T-helper 1 cell treated with Interleukin-12 subunit alpha and Interleukin-12 subunit beta and Interleukin-4 antibody, amounts not matched to agents 30 μg/mL and 1 μg/mL, for 36 hours (primary cell): ENCODE data around the gene PPP1R3D.
"Not testable (repeated sequence)": the region's sequence is repeated elsewhere in the genome, so short reads cannot be mapped to it uniquely, and the experiment has no call there.

Source experiments
- H3K27ac Mint-ChIP-seq: one replicate; pipeline ENCODE4 v1.8.0; 2021; ENCODE audit warnings: mild to moderate bottlenecking, mixed read lengths
- H3K27me3 Mint-ChIP-seq: one replicate; pipeline ENCODE4 v1.8.0; 2021; ENCODE audit warnings: low read depth, mixed read lengths
- H3K36me3 Mint-ChIP-seq: one replicate; pipeline ENCODE4 v1.8.0; 2021; ENCODE audit warnings: low read depth, mixed read lengths
- H3K4me1 Mint-ChIP-seq: one replicate; pipeline ENCODE4 v1.8.0; 2021; ENCODE audit warnings: low read depth, mixed read lengths
- H3K4me3 Mint-ChIP-seq: one replicate; pipeline ENCODE4 v1.8.0; 2021; ENCODE audit warnings: mild to moderate bottlenecking, moderate library complexity, mixed read lengths
- H3K9me3 Mint-ChIP-seq: one replicate; pipeline ENCODE4 v1.8.0; 2021; ENCODE audit warnings: mixed read lengths

PPP1R3D gene

DNA sequence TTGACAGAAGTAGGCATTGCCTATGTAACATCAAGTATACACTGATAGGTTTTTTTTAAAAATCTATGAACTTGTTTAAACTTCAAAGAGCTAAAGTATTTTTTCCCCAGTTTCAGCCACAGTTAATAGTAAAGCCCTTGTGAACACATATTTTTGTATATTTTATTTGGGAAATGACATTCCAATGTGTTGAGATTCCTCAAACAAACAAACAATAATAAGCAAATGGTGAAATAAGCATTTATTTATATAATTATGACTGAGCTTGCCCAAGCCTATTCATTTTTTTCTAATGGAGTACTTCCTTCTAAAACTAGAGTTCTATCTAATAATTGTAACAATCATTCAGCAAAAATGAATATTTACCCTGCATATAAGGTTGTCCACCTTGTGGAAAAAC lies 19.2 kb downstream of the PPP1R3D start:
- H3K9me3 Mint-ChIP-seq = no peaks in the 10 kb centered on the region
- H3K4me3 Mint-ChIP-seq = no peak overlapping the region
- H3K36me3 Mint-ChIP-seq = no peaks in the 10 kb centered on the region
- no peaks in the 10 kb centered on the region for H3K4me1 Mint-ChIP-seq
- H3K27me3 Mint-ChIP-seq = peaks cover 28% of the 10 kb centered on the region
- H3K27ac Mint-ChIP-seq = no peak overlapping the region

GRCh38 chr20:59912609-59913008 lies 27.5 kb downstream of the PPP1R3D start:
- H3K27ac Mint-ChIP-seq = no peak overlapping the region
- peaks cover 6% of the 10 kb centered on the region for H3K27me3 Mint-ChIP-seq
- no peaks in the 10 kb centered on the region for H3K36me3 Mint-ChIP-seq
- no peaks in the 10 kb centered on the region for H3K9me3 Mint-ChIP-seq
- H3K4me3 Mint-ChIP-seq = no peak overlapping the region
- H3K4me1 Mint-ChIP-seq = no peaks in the 10 kb centered on the region

- Mint-ChIP-seq H3K4me1 (no peaks in the 10 kb centered on the region), H3K27me3 (peaks cover 6% of the 10 kb centered on the region), H3K27ac (no peak overlapping the region), H3K9me3 (no peaks in the 10 kb centered on the region), H3K36me3 (no peaks in the 10 kb centered on the region), H3K4me3 (no peak overlapping the region)
These were observed 29.1 kb downstream of the PPP1R3D start for GRCh38 chr20:59911041-59911440.

- H3K4me1 Mint-ChIP-seq = no peaks in the 10 kb centered on the region
- peaks cover 11% of the 10 kb centered on the region for H3K27me3 Mint-ChIP-seq
- no peak overlapping the region for H3K27ac Mint-ChIP-seq
- no peak overlapping the region for H3K4me3 Mint-ChIP-seq
- no peaks in the 10 kb centered on the region for H3K9me3 Mint-ChIP-seq
- H3K36me3 Mint-ChIP-seq = no peaks in the 10 kb centered on the region
These were observed 31.2 kb downstream of the PPP1R3D start for GRCh38 chr20:59908855-59909254.

DNA sequence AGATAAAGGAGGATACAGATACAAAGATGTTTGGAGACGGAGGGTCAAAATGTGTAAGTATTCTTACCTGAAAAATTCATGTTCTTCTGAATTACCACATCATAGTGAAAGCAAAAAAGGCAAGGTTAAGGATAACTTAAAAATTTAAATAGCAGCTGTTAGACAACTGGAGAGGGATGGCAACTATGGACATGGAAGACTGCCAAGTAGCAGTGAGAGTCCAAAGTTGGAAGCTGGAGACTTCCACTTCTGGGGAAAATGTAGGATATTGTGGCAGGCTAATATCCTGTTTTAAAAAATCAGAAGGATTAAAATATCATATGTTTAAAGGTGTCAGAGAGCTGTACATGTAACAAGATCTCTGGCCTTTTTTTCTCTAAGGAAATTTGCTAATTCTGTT lies 36.5 kb downstream of the PPP1R3D start:
- Mint-ChIP-seq H3K4me1 (no peaks in the 10 kb centered on the region), H3K36me3 (no peaks in the 10 kb centered on the region), H3K27me3 (peaks cover 13% of the 10 kb centered on the region)

DNA sequence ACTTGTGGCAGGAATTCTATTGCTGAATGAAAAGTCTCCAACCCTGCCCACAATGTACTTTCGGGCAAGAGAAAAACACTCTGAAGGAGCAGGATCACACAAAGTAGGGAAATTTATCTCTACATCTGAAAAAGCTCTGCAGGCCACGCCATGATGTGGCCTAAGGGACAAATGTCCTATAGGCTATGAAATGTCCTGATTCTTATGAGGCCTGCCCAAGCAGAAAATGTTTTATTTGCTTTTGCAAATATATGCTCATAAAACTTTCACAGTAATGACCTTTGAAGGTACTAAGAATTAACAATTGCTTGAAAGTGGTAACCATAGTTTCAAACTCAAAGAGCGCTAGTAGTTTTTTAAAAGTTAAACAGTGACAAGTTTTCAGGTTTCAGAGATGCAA lies 37.6 kb downstream of the PPP1R3D start:
- no peak overlapping the region for H3K4me3 Mint-ChIP-seq
- H3K9me3 Mint-ChIP-seq = no peaks in the 10 kb centered on the region
- H3K27me3 Mint-ChIP-seq = peaks cover 13% of the 10 kb centered on the region
- H3K36me3 Mint-ChIP-seq = no peaks in the 10 kb centered on the region
- no peaks in the 10 kb centered on the region for H3K4me1 Mint-ChIP-seq
- no peak overlapping the region for H3K27ac Mint-ChIP-seq

More for the DNA sequence above, 36.5 kb downstream of the PPP1R3D start:
- Mint-ChIP-seq H3K9me3 (no peaks in the 10 kb centered on the region), H3K27ac (no peak overlapping the region), H3K4me3 (no peak overlapping the region)

- Mint-ChIP-seq H3K4me3 (no peak overlapping the region), H3K27ac (no peak overlapping the region), H3K27me3 (peaks cover 4% of the 10 kb centered on the region), H3K4me1 (no peaks in the 10 kb centered on the region), H3K9me3 (no peaks in the 10 kb centered on the region), H3K36me3 (no peaks in the 10 kb centered on the region)
These were observed 44.2 kb downstream of the PPP1R3D start for GRCh38 chr20:59895908-59896307.

GRCh38 chr20:59891581-59891980 lies 48.5 kb downstream of the PPP1R3D start:
- H3K4me3 Mint-ChIP-seq = no peak overlapping the region

DNA sequence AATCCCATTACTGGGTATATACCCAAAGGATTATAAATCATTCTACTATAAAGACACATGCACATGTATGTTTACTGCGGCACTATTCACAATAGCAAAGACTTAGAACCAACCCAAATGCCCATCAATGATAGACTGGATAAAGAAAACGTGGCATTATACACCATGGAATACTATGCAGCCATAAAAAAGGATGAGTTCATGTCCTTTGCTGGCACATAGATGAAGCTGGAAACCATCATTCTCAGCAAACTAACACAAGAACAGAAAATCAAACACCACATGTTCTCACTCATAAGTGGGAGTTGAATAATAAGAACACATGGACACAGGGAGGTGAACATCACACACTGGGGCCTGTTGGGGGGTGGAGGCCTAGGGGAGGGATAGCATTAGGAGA lies 50.1 kb downstream of the PPP1R3D start:
- not testable (repeated sequence) for H3K27me3 Mint-ChIP-seq, H3K4me3 Mint-ChIP-seq, H3K27ac Mint-ChIP-seq, H3K4me1 Mint-ChIP-seq, H3K9me3 Mint-ChIP-seq, H3K36me3 Mint-ChIP-seq

More at GRCh38 chr20:59891581-59891980, 48.5 kb downstream of the PPP1R3D start:
- no peaks in the 10 kb centered on the region for H3K9me3 Mint-ChIP-seq
- no peaks in the 10 kb centered on the region for H3K36me3 Mint-ChIP-seq
- no peaks in the 10 kb centered on the region for H3K4me1 Mint-ChIP-seq
- peaks cover 4% of the 10 kb centered on the region for H3K27me3 Mint-ChIP-seq
- H3K27ac Mint-ChIP-seq = no peak overlapping the region

GRCh38 chr20:59888050-59888449 lies 52.1 kb downstream of the PPP1R3D start:
- no peaks in the 10 kb centered on the region for H3K27me3 Mint-ChIP-seq
- H3K4me3 Mint-ChIP-seq = no peak overlapping the region
- no peaks in the 10 kb centered on the region for H3K36me3 Mint-ChIP-seq
- H3K9me3 Mint-ChIP-seq = no peaks in the 10 kb centered on the region
- H3K27ac Mint-ChIP-seq = no peak overlapping the region
- H3K4me1 Mint-ChIP-seq = no peaks in the 10 kb centered on the region
